Measurements from ENCODE around the gene CYP4F3.

DNA sequence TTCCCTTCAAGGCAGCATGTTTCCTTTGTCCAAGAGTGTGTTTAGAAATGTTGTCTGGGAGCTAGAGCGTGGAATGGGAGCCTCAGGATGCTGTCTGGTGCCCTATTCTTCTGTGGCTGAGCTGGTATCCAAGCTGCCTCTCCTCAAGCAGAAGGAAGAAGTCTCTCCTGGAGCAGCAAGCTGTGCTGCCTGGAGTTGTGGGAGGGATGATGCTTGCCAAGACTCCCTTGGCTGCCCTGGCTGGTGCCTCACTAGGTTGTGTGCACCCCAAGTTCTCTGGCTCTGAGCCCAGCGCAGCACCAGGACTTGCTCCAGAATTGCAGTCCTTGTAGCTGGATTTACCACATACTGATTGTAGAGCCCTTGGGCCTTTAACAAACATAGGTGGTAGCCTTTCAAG is 4.7 kb upstream of the CYP4F3 start:
- TF ChIP-seq CTCF (IDR thresholded peaks at IDR 0.05; ENCODE audit: poor library complexity) (no peak), EZH2 (IDR thresholded peaks at IDR 0.05; ENCODE audit: borderline replicate concordance) (no peak)
